HepG2 (cell line): ENCODE results near the gene NEAT1. TPM values are rescaled to one million over a fixed set of nuclear protein-coding genes. Genes with fewer than 3 reads are reported as not detected.

Source experiments
- DPF2 ChIP-seq: sonication (generic); formaldehyde crosslinking; IDR thresholded peaks from 2 replicates; pipeline ENCODE4 v1.4.0; 2020; ENCODE audit warnings: mild to moderate bottlenecking, low read depth, missing genetic modification reagents, borderline replicate concordance
- GLMP ChIP-seq: sonication (generic); formaldehyde crosslinking; IDR thresholded peaks from 2 replicates; pipeline ENCODE4 v1.9.0; 2021; ENCODE audit warnings: missing genetic modification reagents, mild to moderate bottlenecking, borderline replicate concordance
- KAT7 ChIP-seq: IDR thresholded peaks from 2 replicates; pipeline ENCODE4 v1.6.1; 2018; ENCODE audit warnings: borderline replicate concordance, missing compliant biosample characterization
- PHF21A ChIP-seq: sonication (generic); formaldehyde crosslinking; IDR thresholded peaks from 2 replicates; pipeline ENCODE4 v1.5.0; 2020; ENCODE audit warnings: mild to moderate bottlenecking, missing genetic modification reagents
- SP140L ChIP-seq: sonication (generic); formaldehyde crosslinking; IDR thresholded peaks from 2 replicates; pipeline ENCODE4 v1.4.0; 2020; ENCODE audit warnings: missing genetic modification reagents, borderline replicate concordance
- THAP7 ChIP-seq: sonication (generic); formaldehyde crosslinking; IDR thresholded peaks from 2 replicates; pipeline ENCODE4 v1.8.1; 2023; ENCODE audit warnings: mild to moderate bottlenecking, missing genetic modification reagents
- ZFP90 ChIP-seq: sonication (generic); formaldehyde crosslinking; IDR thresholded peaks from 2 replicates; pipeline ENCODE4 v1.8.0; 2022; ENCODE audit warnings: missing genetic modification reagents, mild to moderate bottlenecking, inconsistent platforms, borderline replicate concordance
- ZHX1 ChIP-seq: sonication (generic); formaldehyde crosslinking; IDR thresholded peaks from 2 replicates; pipeline ENCODE4 v1.8.1; 2022; ENCODE audit warnings: low read depth, mild to moderate bottlenecking, missing genetic modification reagents
- ZNF20 ChIP-seq: sonication (generic); formaldehyde crosslinking; IDR thresholded peaks from 2 replicates; pipeline ENCODE4 v1.4.0; 2020; ENCODE audit warnings: mild to moderate bottlenecking, moderate library complexity, missing genetic modification reagents
- polyA plus RNA-seq, 8 experiments: library from polyadenylated mRNA; depleted of rRNA in 3 of 8; stranded (reverse) in 7 of 8; unstranded in 1 of 8; fragments of >200 nt; fragmentation: Illumina TruSeq in 4 of 8; extraction: Trizol in 4 of 8; gene quantifications; 2 replicates each; pipeline versions ENCODE4 v1.2.1 to v1.2.3, GENCODE V29; 2011 to 2016; ENCODE audit warnings: low read depth in 4 of 8, missing spikeins in 1 of 8, mixed read lengths in 1 of 8; ENCODE audit not compliant: insufficient read depth in 1 of 8
- total RNA-seq, 5 experiments: library from RNA; depleted of rRNA; stranded (reverse); fragments of >200 nt; fragmentation: Illumina TruSeq; extraction: Trizol; gene quantifications; 2 replicates each; pipeline ENCODE4 v1.2.3, GENCODE V29; 2016; ENCODE audit warnings: low read depth in 1 of 5
- TF ChIP-seq, protein P1 (sequence below), 2 experiments: IDR thresholded peaks; 2 replicates each; pipeline ENCODE4 v1.6.1; 2011 to 2012; ENCODE audit warnings: low read length in 2 of 2, borderline replicate concordance in 1 of 2, low read depth in 1 of 2, mild to moderate bottlenecking in 1 of 2, moderate library complexity in 1 of 2
- TF ChIP-seq, protein P2 (sequence below): IDR thresholded peaks from 2 replicates; pipeline ENCODE4 v1.6.1; 2016; ENCODE audit warnings: low read depth
- TF ChIP-seq, protein P3 (sequence below): IDR thresholded peaks from 2 replicates; pipeline ENCODE4 v1.6.1; 2018; ENCODE audit warnings: missing genetic modification reagents
- TF ChIP-seq, protein P4 (sequence below): sonication (generic); formaldehyde crosslinking; IDR thresholded peaks from 2 replicates; pipeline ENCODE4 v1.4.0; 2020; ENCODE audit warnings: missing genetic modification reagents

The NEAT1 gene
- total and polyA plus RNA-seq, 2 of the 13 experiments (the other 11 are each of a cell fraction or from before 2014, with no cell fraction given) = 20.5 to 41.2 TPM

DNA sequence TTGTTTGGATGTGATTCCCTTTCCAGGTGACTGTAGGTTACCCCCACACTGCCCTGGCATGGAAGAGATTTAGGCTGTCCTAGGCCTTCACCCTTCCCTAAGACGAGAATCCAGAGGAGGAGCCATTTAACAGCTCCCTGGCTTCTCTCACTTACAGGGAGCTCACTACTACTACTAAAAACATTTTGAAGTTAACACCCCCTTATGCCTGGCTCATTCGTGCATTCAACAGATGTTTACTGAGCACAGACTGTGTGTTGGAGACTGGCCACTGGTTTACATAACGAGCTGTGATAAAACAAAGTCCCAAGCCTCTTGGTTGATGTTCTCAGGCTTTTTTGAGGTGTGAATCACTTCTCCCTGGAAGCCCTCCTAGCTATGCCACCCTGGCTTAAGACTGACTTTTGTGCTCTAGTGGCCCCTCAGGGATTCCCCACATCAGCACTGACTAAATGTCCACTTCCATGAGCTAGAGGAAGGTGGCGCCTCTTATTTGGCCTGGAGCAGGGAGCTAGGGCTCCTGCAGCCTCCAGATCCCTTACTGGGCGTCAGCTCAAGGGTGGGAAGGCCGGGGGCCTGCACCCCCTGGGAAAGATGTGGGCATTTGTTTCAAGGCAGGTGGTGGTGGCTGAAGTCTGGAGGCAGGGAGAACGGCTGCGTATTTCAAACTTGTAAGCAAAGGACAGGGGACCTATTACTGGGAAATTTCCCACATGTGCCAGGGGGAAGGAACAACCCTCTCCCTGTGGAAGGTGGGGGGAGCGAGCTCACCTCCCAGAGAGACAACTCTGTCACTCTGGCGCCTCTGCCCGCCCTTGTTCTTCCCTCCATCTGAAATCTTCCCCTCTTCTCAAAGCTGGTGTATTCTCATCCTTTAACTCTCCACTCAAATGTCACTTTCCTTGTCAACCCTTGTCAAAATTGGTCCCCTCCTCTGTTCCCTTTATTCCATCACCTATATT, 56.9 kb downstream of the NEAT1 start (continued):
- TF ChIP-seq THAP7 (CRISPR knock-in tag) (0 out of 2 replicates have a peak, but pooled peaks have one; percentile 48), ZHX1 (no peak), DPF2 (CRISPR knock-in tag) (no peak), SP140L (CRISPR knock-in tag) (no peak), ZFP90 (no peak), GLMP (no peak), PHF21A (CRISPR knock-in tag) (no peak), ZNF20 (no peak), KAT7 (CRISPR knock-in tag) (no peak; the same call in 1 of the 2 replicates)
- TF ChIP-seq, protein P1, sequence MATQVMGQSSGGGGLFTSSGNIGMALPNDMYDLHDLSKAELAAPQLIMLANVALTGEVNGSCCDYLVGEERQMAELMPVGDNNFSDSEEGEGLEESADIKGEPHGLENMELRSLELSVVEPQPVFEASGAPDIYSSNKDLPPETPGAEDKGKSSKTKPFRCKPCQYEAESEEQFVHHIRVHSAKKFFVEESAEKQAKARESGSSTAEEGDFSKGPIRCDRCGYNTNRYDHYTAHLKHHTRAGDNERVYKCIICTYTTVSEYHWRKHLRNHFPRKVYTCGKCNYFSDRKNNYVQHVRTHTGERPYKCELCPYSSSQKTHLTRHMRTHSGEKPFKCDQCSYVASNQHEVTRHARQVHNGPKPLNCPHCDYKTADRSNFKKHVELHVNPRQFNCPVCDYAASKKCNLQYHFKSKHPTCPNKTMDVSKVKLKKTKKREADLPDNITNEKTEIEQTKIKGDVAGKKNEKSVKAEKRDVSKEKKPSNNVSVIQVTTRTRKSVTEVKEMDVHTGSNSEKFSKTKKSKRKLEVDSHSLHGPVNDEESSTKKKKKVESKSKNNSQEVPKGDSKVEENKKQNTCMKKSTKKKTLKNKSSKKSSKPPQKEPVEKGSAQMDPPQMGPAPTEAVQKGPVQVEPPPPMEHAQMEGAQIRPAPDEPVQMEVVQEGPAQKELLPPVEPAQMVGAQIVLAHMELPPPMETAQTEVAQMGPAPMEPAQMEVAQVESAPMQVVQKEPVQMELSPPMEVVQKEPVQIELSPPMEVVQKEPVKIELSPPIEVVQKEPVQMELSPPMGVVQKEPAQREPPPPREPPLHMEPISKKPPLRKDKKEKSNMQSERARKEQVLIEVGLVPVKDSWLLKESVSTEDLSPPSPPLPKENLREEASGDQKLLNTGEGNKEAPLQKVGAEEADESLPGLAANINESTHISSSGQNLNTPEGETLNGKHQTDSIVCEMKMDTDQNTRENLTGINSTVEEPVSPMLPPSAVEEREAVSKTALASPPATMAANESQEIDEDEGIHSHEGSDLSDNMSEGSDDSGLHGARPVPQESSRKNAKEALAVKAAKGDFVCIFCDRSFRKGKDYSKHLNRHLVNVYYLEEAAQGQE (IDR thresholded peaks at IDR 0.05; ENCODE audit: borderline replicate concordance in 1 of 2, low read depth in 1 of 2, low read length in 2 of 2) = no peak
- TF ChIP-seq, protein P2, sequence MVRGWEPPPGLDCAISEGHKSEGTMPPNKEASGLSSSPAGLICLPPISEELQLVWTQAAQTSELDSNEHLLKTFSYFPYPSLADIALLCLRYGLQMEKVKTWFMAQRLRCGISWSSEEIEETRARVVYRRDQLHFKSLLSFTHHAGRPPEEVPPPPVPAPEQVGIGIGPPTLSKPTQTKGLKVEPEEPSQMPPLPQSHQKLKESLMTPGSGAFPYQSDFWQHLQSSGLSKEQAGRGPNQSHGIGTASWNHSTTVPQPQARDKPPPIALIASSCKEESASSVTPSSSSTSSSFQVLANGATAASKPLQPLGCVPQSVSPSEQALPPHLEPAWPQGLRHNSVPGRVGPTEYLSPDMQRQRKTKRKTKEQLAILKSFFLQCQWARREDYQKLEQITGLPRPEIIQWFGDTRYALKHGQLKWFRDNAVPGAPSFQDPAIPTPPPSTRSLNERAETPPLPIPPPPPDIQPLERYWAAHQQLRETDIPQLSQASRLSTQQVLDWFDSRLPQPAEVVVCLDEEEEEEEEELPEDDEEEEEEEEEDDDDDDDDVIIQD (CRISPR knock-in tag) = no peak
- TF ChIP-seq, protein P3, sequence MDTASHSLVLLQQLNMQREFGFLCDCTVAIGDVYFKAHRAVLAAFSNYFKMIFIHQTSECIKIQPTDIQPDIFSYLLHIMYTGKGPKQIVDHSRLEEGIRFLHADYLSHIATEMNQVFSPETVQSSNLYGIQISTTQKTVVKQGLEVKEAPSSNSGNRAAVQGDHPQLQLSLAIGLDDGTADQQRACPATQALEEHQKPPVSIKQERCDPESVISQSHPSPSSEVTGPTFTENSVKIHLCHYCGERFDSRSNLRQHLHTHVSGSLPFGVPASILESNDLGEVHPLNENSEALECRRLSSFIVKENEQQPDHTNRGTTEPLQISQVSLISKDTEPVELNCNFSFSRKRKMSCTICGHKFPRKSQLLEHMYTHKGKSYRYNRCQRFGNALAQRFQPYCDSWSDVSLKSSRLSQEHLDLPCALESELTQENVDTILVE (CRISPR knock-in tag) = no peak
- TF ChIP-seq, protein P4, sequence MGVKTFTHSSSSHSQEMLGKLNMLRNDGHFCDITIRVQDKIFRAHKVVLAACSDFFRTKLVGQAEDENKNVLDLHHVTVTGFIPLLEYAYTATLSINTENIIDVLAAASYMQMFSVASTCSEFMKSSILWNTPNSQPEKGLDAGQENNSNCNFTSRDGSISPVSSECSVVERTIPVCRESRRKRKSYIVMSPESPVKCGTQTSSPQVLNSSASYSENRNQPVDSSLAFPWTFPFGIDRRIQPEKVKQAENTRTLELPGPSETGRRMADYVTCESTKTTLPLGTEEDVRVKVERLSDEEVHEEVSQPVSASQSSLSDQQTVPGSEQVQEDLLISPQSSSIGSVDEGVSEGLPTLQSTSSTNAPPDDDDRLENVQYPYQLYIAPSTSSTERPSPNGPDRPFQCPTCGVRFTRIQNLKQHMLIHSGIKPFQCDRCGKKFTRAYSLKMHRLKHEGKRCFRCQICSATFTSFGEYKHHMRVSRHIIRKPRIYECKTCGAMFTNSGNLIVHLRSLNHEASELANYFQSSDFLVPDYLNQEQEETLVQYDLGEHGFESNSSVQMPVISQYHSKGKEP (CRISPR knock-in tag) = no peak
